HL-60 (cell line): Measurements from ENCODE around the gene SDK1.

ENCODE experiments used
- GABPA ChIP-seq: IDR thresholded peaks from 2 replicates; pipeline ENCODE4 v1.6.1; 2012; ENCODE audit warnings: low read depth
- POLR2AphosphoS5 ChIP-seq: IDR thresholded peaks from 2 replicates; pipeline ENCODE4 v1.6.1; 2012; ENCODE audit warnings: low read depth
- TF ChIP-seq, protein P1 (sequence below): IDR thresholded peaks from one replicate; pipeline ENCODE4 v1.5.1; 2011; ENCODE audit warnings: low read length, control low read depth, inconsistent platforms; ENCODE audit not compliant: insufficient read depth

DNA sequence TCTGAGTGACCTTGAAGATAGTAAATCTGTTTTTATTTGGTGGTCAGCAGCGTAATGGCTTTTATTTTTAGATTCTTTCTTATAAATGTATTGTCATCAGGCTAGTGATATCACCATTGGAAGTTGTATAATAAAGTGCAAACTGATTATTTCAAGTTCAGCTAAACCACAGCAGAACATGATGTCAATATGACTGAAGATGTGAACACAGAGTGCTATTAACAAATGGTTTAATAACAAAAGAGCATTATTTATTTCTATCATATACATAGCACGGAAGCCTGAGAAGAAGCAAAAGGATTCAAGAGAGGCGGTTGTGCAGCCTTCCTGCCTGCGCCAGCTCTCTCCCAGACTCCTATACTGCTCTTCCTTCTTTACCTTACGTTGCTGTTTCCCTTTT is 142.7 kb downstream of the SDK1 start:
- TF ChIP-seq, protein P1, sequence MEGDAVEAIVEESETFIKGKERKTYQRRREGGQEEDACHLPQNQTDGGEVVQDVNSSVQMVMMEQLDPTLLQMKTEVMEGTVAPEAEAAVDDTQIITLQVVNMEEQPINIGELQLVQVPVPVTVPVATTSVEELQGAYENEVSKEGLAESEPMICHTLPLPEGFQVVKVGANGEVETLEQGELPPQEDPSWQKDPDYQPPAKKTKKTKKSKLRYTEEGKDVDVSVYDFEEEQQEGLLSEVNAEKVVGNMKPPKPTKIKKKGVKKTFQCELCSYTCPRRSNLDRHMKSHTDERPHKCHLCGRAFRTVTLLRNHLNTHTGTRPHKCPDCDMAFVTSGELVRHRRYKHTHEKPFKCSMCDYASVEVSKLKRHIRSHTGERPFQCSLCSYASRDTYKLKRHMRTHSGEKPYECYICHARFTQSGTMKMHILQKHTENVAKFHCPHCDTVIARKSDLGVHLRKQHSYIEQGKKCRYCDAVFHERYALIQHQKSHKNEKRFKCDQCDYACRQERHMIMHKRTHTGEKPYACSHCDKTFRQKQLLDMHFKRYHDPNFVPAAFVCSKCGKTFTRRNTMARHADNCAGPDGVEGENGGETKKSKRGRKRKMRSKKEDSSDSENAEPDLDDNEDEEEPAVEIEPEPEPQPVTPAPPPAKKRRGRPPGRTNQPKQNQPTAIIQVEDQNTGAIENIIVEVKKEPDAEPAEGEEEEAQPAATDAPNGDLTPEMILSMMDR, result no peak
- TF ChIP-seq POLR2AphosphoS5 (no peak), GABPA (no peak)
